Measurements from ENCODE around the gene EMD.
"Not testable (repeated sequence)": the region's sequence is repeated elsewhere in the genome, so short reads cannot be mapped to it uniquely, and the experiment has no call there.

Gene EMD

GRCh38 chrX:154372612-154373022 lies 6.5 kb upstream of the EMD start:
- FAIRE-seq = no peak

GRCh38 chrX:154373340-154374306 lies 5.5 kb upstream of the EMD start:
- FAIRE-seq = no peak

GRCh38 chrX:154374313-154375155 lies 4.6 kb upstream of the EMD start, which contains the start of gene FLNA:
FLNA (minus strand) TSS chrX:154374634; CDS start chrX:154371245, 3,389 bp downstream.
- FAIRE-seq = no peak

GRCh38 chrX:154375156-154375504 lies 4.0 kb upstream of the EMD start:
- FAIRE-seq = no peak

- FAIRE-seq = no peak
Measured at GRCh38 chrX:154376774-154377173, 2.3 kb upstream of the EMD start.

GRCh38 chrX:154378059-154378798 lies 866 bp upstream of the EMD start:
- no peak for FAIRE-seq

- no peak for FAIRE-seq
Measured at GRCh38 chrX:154379569-154379951, 465 bp downstream of the EMD start.

GRCh38 chrX:154380153-154380552 lies 1.1 kb downstream of the EMD start:
- no peak for FAIRE-seq

- no peak for FAIRE-seq
Measured at GRCh38 chrX:154380787-154381186, 1.7 kb downstream of the EMD start.

GRCh38 chrX:154381271-154381670 lies 2.2 kb downstream of the EMD start:
- no peak for FAIRE-seq

GRCh38 chrX:154382483-154383069 lies 3.5 kb downstream of the EMD start:
- FAIRE-seq = no peak

- no peak for FAIRE-seq
Measured at GRCh38 chrX:154383359-154384283, 4.5 kb downstream of the EMD start.

- no peak for FAIRE-seq
Measured at GRCh38 chrX:154384284-154384892, 5.3 kb downstream of the EMD start.

- peak; percentile 21 for FAIRE-seq
Measured at GRCh38 chrX:154388094-154388493, 9.0 kb downstream of the EMD start.

- FAIRE-seq = not testable (repeated sequence)
Measured at GRCh38 chrX:154388649-154389048, 9.6 kb downstream of the EMD start.

- FAIRE-seq = not testable (repeated sequence)
Measured at GRCh38 chrX:154389812-154390747, 11.0 kb downstream of the EMD start.

GRCh38 chrX:154396363-154396762 lies 17.3 kb downstream of the EMD start:
- FAIRE-seq = not testable (repeated sequence)

GRCh38 chrX:154396973-154397887 lies 18.1 kb downstream of the EMD start:
- no peak for FAIRE-seq

Measured in colon (tissue), 2 donors.